ENCODE results near the gene PTPRA. TPM values are rescaled to one million over a fixed set of nuclear protein-coding genes. Genes with fewer than 3 reads are reported as not detected.

Gene PTPRA
- total and polyA plus RNA-seq, 2 of the 13 experiments (the other 11 are each of a cell fraction or from before 2014, with no cell fraction given): 47.2 to 127 TPM

GRCh38 chr20:3011752-3012151 lies 138.5 kb downstream of the PTPRA start (continued):
- TF ChIP-seq FOXC1 (CRISPR knock-in tag; IDR thresholded peaks at IDR 0.05; ENCODE audit: borderline replicate concordance) (no peak), ZNF513 (CRISPR knock-in tag; conservative IDR thresholded peaks at IDR 0.05) (no peak), ZNF710 (CRISPR knock-in tag; IDR thresholded peaks at IDR 0.05; ENCODE audit: borderline replicate concordance) (no peak), AKNA (CRISPR knock-in tag; IDR thresholded peaks at IDR 0.05; ENCODE audit: borderline replicate concordance) (no peak), ZNF777 (CRISPR knock-in tag; IDR thresholded peaks at IDR 0.05) (no peak)
